Endothelial cell of umbilical vein (primary cell): Measurements from ENCODE around the gene KIF24. TPM values are rescaled to one million over a fixed set of nuclear protein-coding genes. Genes with fewer than 3 reads are reported as not detected.

Source experiments
- BruUV-seq: library from RNA; stranded (reverse); fragments of 400-500 nt; replicated peaks from 2 replicates; lab custom pipeline; 2021; lab: Mats Ljungman, UMichigan
- CTCF ChIA-PET: fragments of 300-600, 350-600 bp; sonication (Branson Sonifier 250); formaldehyde crosslinking; loops from one replicate; lab custom pipeline; 2021; ENCODE audit warnings: antibody characterized with exemption, inconsistent platforms; lab: Charles Lee
- POLR2A ChIA-PET: fragments of 300-600, 350-600 bp; sonication (Branson Sonifier 250); formaldehyde crosslinking; loops from one replicate; lab custom pipeline; 2021; ENCODE audit warnings: antibody characterized with exemption, inconsistent platforms; lab: Charles Lee
- DNase-seq: peaks from one replicate; pipeline ENCODE4 v3.0.0-alpha.2; 2011; ENCODE audit warnings: low read depth, low spot score
- FAIRE-seq: peaks from 2 replicates; lab custom pipeline; 2011; peaks lifted over from hg19 to GRCh38; lab: Jason Lieb, UNC
- H2AFZ ChIP-seq: 2 replicates; pipeline ENCODE4 v1.6.0; 2012; ENCODE audit warnings: low read depth, low read length, control low read depth, inconsistent platforms
- H3K27ac ChIP-seq: 2 replicates; pipeline ENCODE4 v1.5.1; 2011; ENCODE audit warnings: low read depth, mild to moderate bottlenecking, control low read depth, low read length, moderate library complexity; ENCODE audit not compliant: insufficient read depth
- H3K27me3 ChIP-seq, 2 experiments: 2 replicates each; pipeline versions ENCODE4 v1.6.0 to v1.6.1; 2011; ENCODE audit warnings: low read length in 2 of 2, mixed read lengths in 1 of 2; ENCODE audit not compliant: control insufficient read depth in 2 of 2, insufficient read depth in 2 of 2
- H3K36me3 ChIP-seq, 2 experiments: 2 replicates in 1 of 2; 3 replicates in 1 of 2; pipeline ENCODE4 v1.5.1; 2011; ENCODE audit warnings: low read length in 2 of 2, mild to moderate bottlenecking in 1 of 2, moderate library complexity in 1 of 2; ENCODE audit not compliant: control insufficient read depth in 2 of 2, insufficient read depth in 2 of 2; ENCODE audit errors: extremely low read depth in 1 of 2
- H3K4me1 ChIP-seq: 3 replicates; pipeline ENCODE4 v1.5.1; 2011; ENCODE audit warnings: mild to moderate bottlenecking, low read length; ENCODE audit not compliant: control insufficient read depth, insufficient read depth; ENCODE audit errors: extremely low read depth
- H3K4me2 ChIP-seq: 2 replicates; pipeline ENCODE4 v1.6.1; 2011; ENCODE audit warnings: low read length, control low read depth, mixed read lengths; ENCODE audit not compliant: insufficient read depth
- H3K4me3 ChIP-seq, 3 experiments: fragments of 200-600 bp in 1 of 3; sonication (generic), shearing (Covaris generic) in 1 of 3; replicated peaks in 1 of 3; 2 replicates each; pipeline ENCODE4 v1.5.1; 2011 to 2016; ENCODE audit warnings: control low read depth in 3 of 3, low read length in 3 of 3, mild to moderate bottlenecking in 2 of 3, inconsistent platforms in 1 of 3, low read depth in 1 of 3, moderate library complexity in 1 of 3; ENCODE audit not compliant: insufficient read depth in 1 of 3
- H3K79me2 ChIP-seq: 2 replicates; pipeline ENCODE4 v1.6.0; 2012; ENCODE audit warnings: low read length, inconsistent platforms; ENCODE audit not compliant: control insufficient read depth, insufficient read depth
- H3K9ac ChIP-seq: replicated peaks from 2 replicates; pipeline ENCODE3; 2011; ENCODE audit warnings: low read length, control low read depth; ENCODE audit not compliant: insufficient read depth; ENCODE audit errors: extremely low read depth
- H3K9me1 ChIP-seq: replicated peaks from 3 replicates; pipeline ENCODE4 v1.6.0; 2011; ENCODE audit warnings: mild to moderate bottlenecking, low read length; ENCODE audit not compliant: control insufficient read depth, insufficient read depth; ENCODE audit errors: extremely low read depth
- H3K9me3 ChIP-seq: replicated peaks from 2 replicates; pipeline ENCODE4 v1.5.1; 2012; ENCODE audit warnings: low read length, inconsistent platforms; ENCODE audit not compliant: control insufficient read depth, insufficient read depth
- H4K20me1 ChIP-seq: replicated peaks from 2 replicates; pipeline ENCODE3; 2011; ENCODE audit warnings: mild to moderate bottlenecking, low read length; ENCODE audit not compliant: control insufficient read depth, insufficient read depth; ENCODE audit errors: extremely low read depth
- CTCF ChIP-seq, 2 donors: IDR thresholded peaks; 1 replicate in 1 of 2; 2 replicates in 1 of 2; pipeline ENCODE4 v1.5.1; 2011; ENCODE audit warnings: low read length in 2 of 2, mild to moderate bottlenecking in 2 of 2, moderate library complexity in 2 of 2, control low read depth in 1 of 2, inconsistent platforms in 1 of 2, low read depth in 1 of 2; ENCODE audit not compliant: insufficient read depth in 1 of 2; ENCODE audit errors: extremely low read depth in 1 of 2
- EZH2 ChIP-seq: IDR thresholded peaks from 2 replicates; pipeline ENCODE4 v1.6.1; 2012; ENCODE audit warnings: borderline replicate concordance, low read depth, mild to moderate bottlenecking, moderate library complexity, low read length, inconsistent platforms; ENCODE audit not compliant: severe bottlenecking
- FOS ChIP-seq: IDR thresholded peaks from 2 replicates; pipeline ENCODE4 v1.6.1; 2011; ENCODE audit warnings: mild to moderate bottlenecking, low read length, moderate library complexity, borderline replicate concordance; ENCODE audit not compliant: insufficient read depth
- GATA2 ChIP-seq: IDR thresholded peaks from 2 replicates; pipeline ENCODE4 v1.7.0; 2011; ENCODE audit warnings: low read depth, mild to moderate bottlenecking, moderate library complexity, mixed read lengths, low read length; ENCODE audit not compliant: insufficient read length, insufficient read depth
- JUN ChIP-seq: IDR thresholded peaks from 2 replicates; pipeline ENCODE4 v1.6.1; 2011; ENCODE audit warnings: borderline replicate concordance, low read depth; ENCODE audit not compliant: insufficient read length, insufficient read depth
- MAX ChIP-seq: IDR thresholded peaks from 2 replicates; pipeline ENCODE4 v1.6.1; 2011; ENCODE audit not compliant: insufficient read depth, insufficient read length
- MYC ChIP-seq: IDR thresholded peaks from one replicate; pipeline ENCODE4 v1.6.1; 2011; ENCODE audit warnings: mild to moderate bottlenecking, low read depth, low read length
- POLR2A ChIP-seq: IDR thresholded peaks from 2 replicates; pipeline ENCODE4 v1.6.1; 2012; ENCODE audit warnings: low read depth, mild to moderate bottlenecking, control low read depth, low read length
- POLR2AphosphoS5 ChIP-seq: IDR thresholded peaks from 2 replicates; pipeline ENCODE4 v1.6.1; 2012; ENCODE audit warnings: low read depth, mild to moderate bottlenecking, control low read depth, low read length, moderate library complexity; ENCODE audit not compliant: insufficient read depth
- dilution Hi-C: fragments of 300-500 bp; cut with MboI; formaldehyde crosslinking; loops from one replicate; pipeline ENCODE4 v1.15.0; 2019; ENCODE audit warnings: low sequenced_read_pairs; ENCODE audit not compliant: extremely low pct_ligation_motif_present
- intact Hi-C: fragments of 100-400 bp; cut with micrococcal nuclease; formaldehyde crosslinking; loops from one replicate; pipeline ENCODE4 v1.10.0; 2022
- polyA plus RNA-seq, 4 experiments: library from polyadenylated mRNA; depleted of rRNA in 3 of 4; stranded (reverse) in 3 of 4; unstranded in 1 of 4; fragments of >200 nt; gene quantifications; 2 replicates each; pipeline versions ENCODE4 v1.2.1 to v1.2.3, GENCODE V29; 2011 to 2012; ENCODE audit warnings: missing spikeins in 1 of 4
- total RNA-seq: library from RNA; stranded (reverse); gene quantifications from 2 replicates; pipeline ENCODE4 v1.2.3, GENCODE V29; 2021

KIF24 gene
- total and polyA plus RNA-seq, 2 donors (not counting 3 experiments of a cell fraction or from before 2014, with no cell fraction given): 2.1 to 4.8 TPM

- H2AFZ ChIP-seq: no peak overlapping the region
- CTCF ChIA-PET: interaction anchor here (1.0 kb wide), 1 partner anchor 8 kb away, joined by 6 read pairs; no protein-coding TSS in a partner anchor
- intact Hi-C loops: no loop called here
Observed at GRCh38 chr9:34370970-34371880, 42.2 kb upstream of the KIF24 start.

More at GRCh38 chr9:34370970-34371880, 42.2 kb upstream of the KIF24 start:
- no peak for TF ChIP-seq FOS
- TF ChIP-seq GATA2: no peak
- TF ChIP-seq MYC: no peak
- no peak for TF ChIP-seq JUN
- no peak for TF ChIP-seq EZH2
- no peak for TF ChIP-seq CTCF (IDR thresholded peaks at IDR 0.05; ENCODE audit: extremely low read depth in 1 of 2, insufficient read depth in 1 of 2, low read depth in 1 of 2, low read length in 2 of 2)
- TF ChIP-seq POLR2A: no peak
- TF ChIP-seq POLR2AphosphoS5: no peak
- no peak for TF ChIP-seq MAX
- no peaks in the 10 kb centered on the region for H3K9me1 ChIP-seq
- H4K20me1 ChIP-seq: no peaks in the 10 kb centered on the region
- FAIRE-seq: no peak
- dilution Hi-C loops: no loop called here
- peaks cover under 1% of the 10 kb centered on the region for H3K4me1 ChIP-seq
- H3K27ac ChIP-seq: no peak overlapping the region
- DNase-seq: no peak
- no peaks in the 10 kb centered on the region for H3K9me3 ChIP-seq
- H3K36me3 ChIP-seq: no peaks in the 10 kb centered on the region
- POLR2A ChIA-PET: no interaction called here
- no peak overlapping the region for H3K4me2 ChIP-seq
- no TSS peak for BruUV-seq
- H3K4me3 ChIP-seq: no peak overlapping the region
- H3K79me2 ChIP-seq: no peaks in the 10 kb centered on the region
- no peaks in the 10 kb centered on the region for H3K27me3 ChIP-seq
- H3K9ac ChIP-seq: no peak overlapping the region
